IPS DF 4.7 (cell line): ENCODE results near the gene WDR62.

Experiments
- DNase-seq: peaks from one replicate; pipeline ENCODE4 v3.0.0-alpha.2; 2013; ENCODE audit warnings: low spot score; ENCODE audit errors: extremely low read depth

WDR62 gene

GRCh38 chr19:36073121-36073876, 18.6 kb downstream of the WDR62 start:
- DNase-seq, result no peak

GRCh38 chr19:36079389-36079945, 24.8 kb downstream of the WDR62 start:
- DNase-seq, result no peak

GRCh38 chr19:36081385-36081784, 26.7 kb downstream of the WDR62 start:
- DNase-seq, result no peak

GRCh38 chr19:36081894-36082293, 27.2 kb downstream of the WDR62 start:
- DNase-seq, result no peak

GRCh38 chr19:36082916-36083315, 28.2 kb downstream of the WDR62 start:
- no peak for DNase-seq

- no peak for DNase-seq
Measured at GRCh38 chr19:36084231-36085009, 29.7 kb downstream of the WDR62 start.

GRCh38 chr19:36086326-36086725, 31.6 kb downstream of the WDR62 start:
- DNase-seq, result no peak

GRCh38 chr19:36089847-36090246, 35.1 kb downstream of the WDR62 start:
- no peak for DNase-seq

GRCh38 chr19:36090910-36091695, 36.4 kb downstream of the WDR62 start:
- no peak for DNase-seq

- DNase-seq, result no peak
Measured at GRCh38 chr19:36092566-36092965, 37.9 kb downstream of the WDR62 start.

- DNase-seq, result no peak
Measured at GRCh38 chr19:36093146-36093662, 38.5 kb downstream of the WDR62 start.

GRCh38 chr19:36093687-36094086, 39.0 kb downstream of the WDR62 start:
- DNase-seq, result no peak

GRCh38 chr19:36097036-36097435, 42.3 kb downstream of the WDR62 start:
- DNase-seq, result no peak

- no peak for DNase-seq
Measured at GRCh38 chr19:36099166-36099785, 44.6 kb downstream of the WDR62 start.

GRCh38 chr19:36100476-36100875, 45.8 kb downstream of the WDR62 start:
- DNase-seq, result no peak

GRCh38 chr19:36101550-36102327, 47.0 kb downstream of the WDR62 start:
- DNase-seq, result no peak

GRCh38 chr19:36103040-36103626, 48.4 kb downstream of the WDR62 start:
- no peak for DNase-seq

- no peak for DNase-seq
Measured at GRCh38 chr19:36103842-36104552, 49.3 kb downstream of the WDR62 start.

GRCh38 chr19:36106441-36106840, 51.7 kb downstream of the WDR62 start:
- DNase-seq, result no peak
